ENCODE measurements around the gene HINT2. TPM values are rescaled to one million over a fixed set of nuclear protein-coding genes. Genes with fewer than 3 reads are reported as not detected.
A peak's percentile ranks its signal among the peaks of the same experiment; 100 is the strongest.

HINT2 gene
- polyA plus RNA-seq, 6 donors from 2014 or later, result 69.4 to 109 (median 79.0) TPM

- Mint-ChIP-seq H3K36me3 (no peaks in the 10 kb centered on the region), H3K4me1 (peaks cover 52 to 57% (median 56%) of the 10 kb centered on the region in 3 donors), H3K9me3 (peaks cover 0 to 2% (median 0%) of the 10 kb centered on the region in 7 donors), H3K27ac (peak overlapping the region in 1 of 6 donors; percentile 80), H3K27me3 (peaks cover 0 to 5% (median 0%) of the 10 kb centered on the region in 3 donors), H3K4me3 (peak overlapping the region in 3 of 8 donors; percentile 30 to 72 (median 31))
- no peak for DNase-seq
- ATAC-seq (ENCODE audit: low read depth in 2 of 2), result no peak
Measured at GRCh38 chr9:35835216-35835632, 20.4 kb upstream of the HINT2 start.

- Mint-ChIP-seq H3K4me3 (peak overlapping the region in 7 of 8 donors; percentile 3 to 75 (median 41)), H3K36me3 (no peaks in the 10 kb centered on the region), H3K4me1 (peaks cover 53 to 58% (median 57%) of the 10 kb centered on the region in 3 donors), H3K9me3 (no peaks in the 10 kb centered on the region), H3K27ac (peak overlapping the region in 4 of 6 donors; percentile 55 to 89 (median 82)), H3K27me3 (no peaks in the 10 kb centered on the region)
- ATAC-seq (ENCODE audit: low read depth in 2 of 2), result no peak
- DNase-seq, result no peak
Measured at GRCh38 chr9:35834260-35835215, 19.7 kb upstream of the HINT2 start.

GRCh38 chr9:35832814-35833213, 18.0 kb upstream of the HINT2 start:
- no peak for ATAC-seq (ENCODE audit: low read depth in 2 of 2)

GRCh38 chr9:35831040-35831439, 16.2 kb upstream of the HINT2 start:
- H3K4me1 Mint-ChIP-seq, result peaks cover 57 to 73% (median 63%) of the 10 kb centered on the region in 3 donors
- peak overlapping the region in 3 of 8 donors; percentile 43 to 81 (median 74) for H3K4me3 Mint-ChIP-seq
- no peaks in the 10 kb centered on the region for H3K27me3 Mint-ChIP-seq
- peak overlapping the region in 4 of 6 donors; percentile 18 to 92 (median 54) for H3K27ac Mint-ChIP-seq
- H3K9me3 Mint-ChIP-seq, result no peaks in the 10 kb centered on the region
- no peak for DNase-seq
- ATAC-seq (ENCODE audit: low read depth in 2 of 2), result no peak
- no peaks in the 10 kb centered on the region for H3K36me3 Mint-ChIP-seq

More at GRCh38 chr9:35832814-35833213, 18.0 kb upstream of the HINT2 start:
- H3K27me3 Mint-ChIP-seq, result no peaks in the 10 kb centered on the region
- H3K4me3 Mint-ChIP-seq, result peak overlapping the region in 1 of 8 donors; percentile 59
- no peaks in the 10 kb centered on the region for H3K9me3 Mint-ChIP-seq
- no peak for DNase-seq
- no peaks in the 10 kb centered on the region for H3K36me3 Mint-ChIP-seq
- peaks cover 56 to 64% (median 60%) of the 10 kb centered on the region in 3 donors for H3K4me1 Mint-ChIP-seq
- H3K27ac Mint-ChIP-seq, result peak overlapping the region in 4 of 6 donors; percentile 20 to 89 (median 84)

GRCh38 chr9:35829764-35830096, 14.9 kb upstream of the HINT2 start:
- Mint-ChIP-seq H3K9me3 (no peaks in the 10 kb centered on the region), H3K4me1 (peaks cover 50 to 66% (median 60%) of the 10 kb centered on the region in 3 donors), H3K36me3 (no peaks in the 10 kb centered on the region), H3K27ac (peak overlapping the region; percentile 64 to 92 (median 84)), H3K4me3 (peak overlapping the region; percentile 81 to 92 (median 90)), H3K27me3 (no peaks in the 10 kb centered on the region)
- ATAC-seq (ENCODE audit: low read depth in 2 of 2) (no peak), DNase-seq (no peak)

- H3K27me3 Mint-ChIP-seq, result no peaks in the 10 kb centered on the region
- peaks cover 45 to 61% (median 55%) of the 10 kb centered on the region in 3 donors for H3K4me1 Mint-ChIP-seq
- DNase-seq (peak; percentile 85), ATAC-seq (ENCODE audit: low read depth in 2 of 2) (peak; percentile 84 to 87)
- H3K36me3 Mint-ChIP-seq, result no peaks in the 10 kb centered on the region
- H3K27ac Mint-ChIP-seq, result peak within 1 kb of the TSS; percentile 85 to 96 (median 91)
- no peaks in the 10 kb centered on the region for H3K9me3 Mint-ChIP-seq
- peak within 1 kb of the TSS; percentile 87 to 100 (median 96) for H3K4me3 Mint-ChIP-seq
Measured at GRCh38 chr9:35829084-35829763, 14.4 kb upstream of the HINT2 start, which contains the start of gene TMEM8B. Gene TMEM8B, plus strand, starts transcription at chr9:35829228. Its CDS starts 220 bp downstream, at chr9:35829448.

GRCh38 chr9:35828716-35829083, 13.9 kb upstream of the HINT2 start, which contains the start of gene FAM221B:
Gene FAM221B, minus strand, starts transcription at chr9:35828732. Its CDS starts 2,571 bp downstream, at chr9:35826161.
- Mint-ChIP-seq H3K9me3 (no peaks in the 10 kb centered on the region), H3K4me3 (peak within 1 kb of the TSS; percentile 87 to 100 (median 96)), H3K27me3 (no peaks in the 10 kb centered on the region), H3K27ac (peak within 1 kb of the TSS; percentile 85 to 96 (median 91)), H3K4me1 (peaks cover 40 to 56% (median 50%) of the 10 kb centered on the region in 3 donors), H3K36me3 (no peaks in the 10 kb centered on the region)
- ATAC-seq (ENCODE audit: low read depth in 2 of 2) (peak; percentile 7 to 8), DNase-seq (no peak)

- ATAC-seq (ENCODE audit: low read depth in 2 of 2), result no peak
- H3K9me3 Mint-ChIP-seq, result no peaks in the 10 kb centered on the region
- H3K4me1 Mint-ChIP-seq, result peaks cover 35 to 45% (median 38%) of the 10 kb centered on the region in 3 donors
- H3K27me3 Mint-ChIP-seq, result no peaks in the 10 kb centered on the region
- peak overlapping the region in 7 of 8 donors; percentile 65 to 98 (median 87) for H3K4me3 Mint-ChIP-seq
- no peaks in the 10 kb centered on the region for H3K36me3 Mint-ChIP-seq
- peak overlapping the region in 3 of 6 donors; percentile 44 to 92 (median 59) for H3K27ac Mint-ChIP-seq
- DNase-seq, result no peak
Measured at GRCh38 chr9:35827486-35827885, 12.6 kb upstream of the HINT2 start.

- ATAC-seq (ENCODE audit: low read depth in 2 of 2), result peak; percentile 44 to 51
Measured at GRCh38 chr9:35826071-35826701, 11.3 kb upstream of the HINT2 start.

GRCh38 chr9:35822926-35823325, 8.1 kb upstream of the HINT2 start:
- H3K36me3 Mint-ChIP-seq, result no peaks in the 10 kb centered on the region
- peak overlapping the region in 1 of 8 donors; percentile 9 for H3K4me3 Mint-ChIP-seq
- H3K9me3 Mint-ChIP-seq, result no peaks in the 10 kb centered on the region
- DNase-seq (no peak), ATAC-seq (ENCODE audit: low read depth in 2 of 2) (no peak)
- no peak overlapping the region for H3K27ac Mint-ChIP-seq
- peaks cover 0 to 5% (median 0%) of the 10 kb centered on the region in 3 donors for H3K27me3 Mint-ChIP-seq
- peaks cover 7 to 13% (median 9%) of the 10 kb centered on the region in 3 donors for H3K4me1 Mint-ChIP-seq

More at GRCh38 chr9:35826071-35826701, 11.3 kb upstream of the HINT2 start:
- H3K4me1 Mint-ChIP-seq, result peaks cover 34 to 41% (median 35%) of the 10 kb centered on the region in 3 donors
- no peaks in the 10 kb centered on the region for H3K36me3 Mint-ChIP-seq
- peak; percentile 57 for DNase-seq
- no peak overlapping the region for H3K27ac Mint-ChIP-seq
- H3K4me3 Mint-ChIP-seq, result peak overlapping the region; percentile 4 to 75 (median 55)
- no peaks in the 10 kb centered on the region for H3K27me3 Mint-ChIP-seq
- H3K9me3 Mint-ChIP-seq, result no peaks in the 10 kb centered on the region

- Mint-ChIP-seq H3K36me3 (peaks cover 0 to 5% of the 10 kb centered on the region in 2 donors), H3K4me3 (no peak overlapping the region), H3K4me1 (peaks cover 7 to 13% (median 7%) of the 10 kb centered on the region in 3 donors), H3K27me3 (peaks cover 0 to 5% (median 0%) of the 10 kb centered on the region in 3 donors), H3K9me3 (no peaks in the 10 kb centered on the region), H3K27ac (peak overlapping the region in 1 of 6 donors; percentile 36)
- ATAC-seq (ENCODE audit: low read depth in 2 of 2) (no peak), DNase-seq (no peak)
Measured at GRCh38 chr9:35820076-35820475, 5.2 kb upstream of the HINT2 start.

GRCh38 chr9:35818341-35818740, 3.5 kb upstream of the HINT2 start:
- H3K36me3 Mint-ChIP-seq, result peaks cover 0 to 6% of the 10 kb centered on the region in 2 donors
- DNase-seq (no peak), ATAC-seq (ENCODE audit: low read depth in 2 of 2) (no peak)
- H3K27ac Mint-ChIP-seq, result no peak overlapping the region
- peaks cover 15 to 26% (median 18%) of the 10 kb centered on the region in 3 donors for H3K4me1 Mint-ChIP-seq
- H3K27me3 Mint-ChIP-seq, result peaks cover 0 to 5% (median 0%) of the 10 kb centered on the region in 3 donors
- peak overlapping the region in 3 of 8 donors; percentile 6 to 52 (median 9) for H3K4me3 Mint-ChIP-seq
- H3K9me3 Mint-ChIP-seq, result no peaks in the 10 kb centered on the region

Measured in naive B cell (primary cell).